Stimulated activated naive CD8-positive, alpha-beta T cell treated with anti-CD3 and anti-CD28 coated beads, Interleukin-15, Interleukin-2, amounts not matched to agents 100 ng/mL and 50 ng/mL, for 24 hours (primary cell): ENCODE data around the gene NF1.

Experiments
- H3K27ac Mint-ChIP-seq: one replicate; pipeline ENCODE4 v1.8.0; 2021; ENCODE audit warnings: mild to moderate bottlenecking, mixed read lengths
- H3K27me3 Mint-ChIP-seq: one replicate; pipeline ENCODE4 v1.8.0; 2021; ENCODE audit warnings: mixed read lengths
- H3K36me3 Mint-ChIP-seq: one replicate; pipeline ENCODE4 v1.8.0; 2021; ENCODE audit warnings: low read depth, mixed read lengths
- H3K4me1 Mint-ChIP-seq: one replicate; pipeline ENCODE4 v1.8.0; 2021; ENCODE audit warnings: low read depth, mixed read lengths
- H3K4me3 Mint-ChIP-seq: one replicate; pipeline ENCODE4 v1.8.0; 2021; ENCODE audit warnings: mild to moderate bottlenecking, mixed read lengths
- H3K9me3 Mint-ChIP-seq: one replicate; pipeline ENCODE4 v1.8.0; 2021; ENCODE audit warnings: mixed read lengths

NF1 gene

GRCh38 chr17:31414550-31414918 is 319.8 kb downstream of the NF1 start:
- no peak overlapping the region for H3K27ac Mint-ChIP-seq
- H3K4me3 Mint-ChIP-seq, result no peak overlapping the region
- H3K36me3 Mint-ChIP-seq, result no peaks in the 10 kb centered on the region
- no peaks in the 10 kb centered on the region for H3K27me3 Mint-ChIP-seq
- no peaks in the 10 kb centered on the region for H3K9me3 Mint-ChIP-seq
- H3K4me1 Mint-ChIP-seq, result no peaks in the 10 kb centered on the region

- H3K4me3 Mint-ChIP-seq, result no peak overlapping the region
- no peaks in the 10 kb centered on the region for H3K4me1 Mint-ChIP-seq
- no peaks in the 10 kb centered on the region for H3K9me3 Mint-ChIP-seq
- H3K36me3 Mint-ChIP-seq, result no peaks in the 10 kb centered on the region
- no peak overlapping the region for H3K27ac Mint-ChIP-seq
- no peaks in the 10 kb centered on the region for H3K27me3 Mint-ChIP-seq
These were observed 320.3 kb downstream of the NF1 start for GRCh38 chr17:31415004-31415454.

GRCh38 chr17:31415640-31416502 is 321.1 kb downstream of the NF1 start:
- no peak overlapping the region for H3K4me3 Mint-ChIP-seq
- no peaks in the 10 kb centered on the region for H3K27me3 Mint-ChIP-seq
- H3K27ac Mint-ChIP-seq, result no peak overlapping the region
- no peaks in the 10 kb centered on the region for H3K36me3 Mint-ChIP-seq
- H3K4me1 Mint-ChIP-seq, result no peaks in the 10 kb centered on the region
- no peaks in the 10 kb centered on the region for H3K9me3 Mint-ChIP-seq

GRCh38 chr17:31416503-31416923 is 321.7 kb downstream of the NF1 start:
- Mint-ChIP-seq H3K4me3 (no peak overlapping the region), H3K36me3 (no peaks in the 10 kb centered on the region), H3K9me3 (no peaks in the 10 kb centered on the region), H3K4me1 (no peaks in the 10 kb centered on the region), H3K27me3 (no peaks in the 10 kb centered on the region), H3K27ac (no peak overlapping the region)

GRCh38 chr17:31417051-31417792 is 322.4 kb downstream of the NF1 start:
- no peaks in the 10 kb centered on the region for H3K4me1 Mint-ChIP-seq
- H3K27me3 Mint-ChIP-seq, result peaks cover 2% of the 10 kb centered on the region
- H3K4me3 Mint-ChIP-seq, result no peak overlapping the region
- H3K9me3 Mint-ChIP-seq, result peaks cover 2% of the 10 kb centered on the region
- no peak overlapping the region for H3K27ac Mint-ChIP-seq
- H3K36me3 Mint-ChIP-seq, result no peaks in the 10 kb centered on the region

- Mint-ChIP-seq H3K4me1 (no peaks in the 10 kb centered on the region), H3K27ac (no peak overlapping the region), H3K4me3 (no peak overlapping the region), H3K9me3 (peaks cover 11% of the 10 kb centered on the region), H3K27me3 (peaks cover 11% of the 10 kb centered on the region), H3K36me3 (no peaks in the 10 kb centered on the region)
These were observed 324.1 kb downstream of the NF1 start for GRCh38 chr17:31418773-31419350.

GRCh38 chr17:31422443-31422842 is 327.7 kb downstream of the NF1 start:
- Mint-ChIP-seq H3K27me3 (peaks cover 11% of the 10 kb centered on the region), H3K27ac (no peak overlapping the region), H3K4me1 (no peaks in the 10 kb centered on the region), H3K4me3 (no peak overlapping the region), H3K9me3 (peaks cover 11% of the 10 kb centered on the region), H3K36me3 (no peaks in the 10 kb centered on the region)

GRCh38 chr17:31424944-31425281 is 330.1 kb downstream of the NF1 start:
- Mint-ChIP-seq H3K9me3 (peaks cover 11% of the 10 kb centered on the region), H3K27me3 (peaks cover 14% of the 10 kb centered on the region), H3K4me3 (no peak overlapping the region), H3K4me1 (no peaks in the 10 kb centered on the region), H3K27ac (no peak overlapping the region), H3K36me3 (no peaks in the 10 kb centered on the region)

GRCh38 chr17:31425282-31426040 is 330.7 kb downstream of the NF1 start:
- Mint-ChIP-seq H3K4me3 (no peak overlapping the region), H3K27ac (no peak overlapping the region), H3K36me3 (no peaks in the 10 kb centered on the region), H3K27me3 (peaks cover 16% of the 10 kb centered on the region), H3K4me1 (no peaks in the 10 kb centered on the region), H3K9me3 (peaks cover 11% of the 10 kb centered on the region)
